GM12873 (cell line): ENCODE results near the gene ADCY5.

Experiments
- CTCF ChIP-seq: IDR thresholded peaks from 2 replicates; pipeline ENCODE4 v1.5.1; 2012; ENCODE audit warnings: low read depth, mild to moderate bottlenecking, moderate library complexity, low read length, control low read depth; ENCODE audit not compliant: insufficient read depth; ENCODE audit errors: missing control alignments

The ADCY5 gene

GRCh38 chr3:123439806-123440580, 8.9 kb downstream of the ADCY5 start:
- TF ChIP-seq CTCF, result no peak

GRCh38 chr3:123432832-123433523, 15.9 kb downstream of the ADCY5 start:
- TF ChIP-seq CTCF, result no peak

GRCh38 chr3:123431658-123432324, 17.1 kb downstream of the ADCY5 start:
- no peak for TF ChIP-seq CTCF

- no peak for TF ChIP-seq CTCF
Observed at GRCh38 chr3:123431007-123431657, 17.8 kb downstream of the ADCY5 start.

GRCh38 chr3:123430266-123430665, 18.6 kb downstream of the ADCY5 start:
- no peak for TF ChIP-seq CTCF

GRCh38 chr3:123429362-123430125, 19.3 kb downstream of the ADCY5 start:
- no peak for TF ChIP-seq CTCF
